Right hindlimb (tissue), 1 donor: ENCODE data around the gene RNASET2.
A peak's percentile ranks its signal among the peaks of the same experiment; 100 is the strongest.
"Not testable (repeated sequence)": the region's sequence is repeated elsewhere in the genome, so short reads cannot be mapped to it uniquely, and the experiment has no call there.

Experiments used
- DNase-seq: peaks from one replicate; pipeline ENCODE4 v3.0.0-alpha.2; 2018

The RNASET2 gene

GRCh38 chr6:166925141-166925996 is 31.0 kb downstream of the RNASET2 start:
- no peak for DNase-seq

DNA sequence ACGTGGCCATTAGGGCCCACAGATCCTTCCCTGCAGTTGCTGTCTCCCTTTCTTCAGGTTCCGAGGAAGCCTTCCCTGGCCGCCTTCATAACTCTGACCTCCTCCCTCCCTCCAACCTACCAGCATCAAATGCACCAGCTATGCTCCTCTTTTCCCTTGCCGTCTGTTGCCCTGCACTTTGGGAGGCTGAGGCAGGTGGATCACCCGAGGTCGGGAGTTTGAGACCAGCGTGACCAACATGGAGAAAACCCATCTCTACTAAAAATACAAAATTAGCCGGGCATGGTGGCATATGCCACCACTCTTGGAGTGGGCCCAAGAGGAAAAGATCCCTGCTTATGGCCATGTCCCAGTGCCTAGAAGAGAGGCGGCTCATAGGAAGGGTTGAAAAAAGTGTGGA is 31.8 kb downstream of the RNASET2 start:
- no peak for DNase-seq

DNA sequence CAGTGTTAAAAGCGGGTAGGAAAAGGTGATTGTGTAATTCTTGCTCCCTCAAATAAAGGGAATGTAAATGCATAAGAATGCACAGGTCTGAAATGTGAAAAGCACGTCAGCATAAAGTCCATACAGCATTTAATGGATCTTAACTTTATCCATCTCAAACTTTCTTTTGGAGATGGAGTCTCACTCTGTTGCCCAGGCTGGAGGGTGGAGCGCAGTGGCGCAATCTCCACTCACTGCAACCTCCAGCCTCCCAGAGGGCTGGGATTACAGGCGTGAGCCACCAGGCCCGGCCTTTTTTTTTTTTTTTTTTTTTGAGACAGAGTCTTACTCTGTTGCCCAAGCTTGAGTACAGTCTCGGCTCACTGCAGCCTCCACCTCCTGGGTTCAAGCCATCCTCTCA is 33.4 kb downstream of the RNASET2 start:
- no peak for DNase-seq

- DNase-seq: no peak
Observed at GRCh38 chr6:166921570-166921969, 34.8 kb downstream of the RNASET2 start.

DNA sequence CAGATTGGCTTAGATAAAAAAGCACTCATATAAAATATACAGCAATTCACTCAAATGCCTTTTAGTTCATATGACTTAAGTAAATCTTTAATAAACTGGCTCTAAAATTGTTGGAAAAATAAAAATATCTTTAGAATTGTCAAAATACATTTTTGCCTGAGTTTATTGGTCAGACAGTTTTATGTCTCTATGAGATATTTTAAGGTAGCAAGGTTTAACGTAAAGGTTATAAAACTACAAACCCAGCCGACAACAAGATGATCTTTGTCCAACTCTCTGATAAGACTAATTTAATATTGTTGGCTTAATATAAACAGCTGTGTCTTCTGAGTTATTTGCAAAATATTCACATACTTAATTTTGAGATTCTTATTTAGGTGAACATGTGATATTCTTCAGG is 39.5 kb downstream of the RNASET2 start:
- DNase-seq: no peak

GRCh38 chr6:166915484-166915883 is 40.9 kb downstream of the RNASET2 start:
- not testable (repeated sequence) for DNase-seq

DNA sequence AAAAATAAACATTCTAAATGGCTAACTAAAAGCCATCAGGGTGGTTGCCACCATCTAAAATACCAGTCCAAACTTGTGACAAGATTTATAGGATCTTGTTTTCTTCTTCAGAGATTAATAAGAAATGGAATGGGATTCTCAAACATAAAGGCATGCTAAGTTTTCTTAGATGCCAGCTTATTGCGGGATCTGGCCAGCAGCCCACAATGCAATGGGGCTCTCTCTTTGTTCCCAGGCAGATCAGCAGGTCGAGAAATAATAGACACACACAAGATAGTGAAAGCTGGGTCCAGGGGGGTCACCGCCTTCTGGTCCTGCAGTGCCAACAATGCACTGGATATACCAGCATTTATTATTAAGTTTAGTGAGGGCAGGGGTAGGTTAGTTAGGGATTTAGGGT is 41.4 kb downstream of the RNASET2 start:
- DNase-seq: not testable (repeated sequence)

GRCh38 chr6:166911248-166911677 is 45.1 kb downstream of the RNASET2 start:
- DNase-seq: no peak

DNA sequence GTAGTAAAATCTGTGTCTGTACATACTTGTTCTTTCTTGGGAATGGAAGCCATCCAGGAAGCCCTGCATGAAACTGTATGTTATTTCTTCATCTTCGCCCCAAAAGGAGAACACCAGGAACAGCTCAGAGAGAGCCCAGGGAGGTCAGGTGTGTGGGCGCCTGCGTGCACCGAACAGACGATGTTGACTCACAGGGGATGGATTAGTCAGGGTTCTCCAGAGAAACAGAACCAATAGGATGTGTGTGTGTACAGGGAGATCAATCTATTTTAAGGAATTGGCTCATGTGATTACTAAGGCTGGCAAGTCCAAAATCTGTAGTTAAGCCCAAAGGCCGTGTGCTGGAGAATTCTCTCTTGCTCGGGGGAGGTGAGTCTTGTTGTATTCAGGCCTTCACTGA is 45.7 kb downstream of the RNASET2 start:
- DNase-seq: no peak

GRCh38 chr6:166908811-166909210 is 47.5 kb downstream of the RNASET2 start:
- no peak for DNase-seq

DNA sequence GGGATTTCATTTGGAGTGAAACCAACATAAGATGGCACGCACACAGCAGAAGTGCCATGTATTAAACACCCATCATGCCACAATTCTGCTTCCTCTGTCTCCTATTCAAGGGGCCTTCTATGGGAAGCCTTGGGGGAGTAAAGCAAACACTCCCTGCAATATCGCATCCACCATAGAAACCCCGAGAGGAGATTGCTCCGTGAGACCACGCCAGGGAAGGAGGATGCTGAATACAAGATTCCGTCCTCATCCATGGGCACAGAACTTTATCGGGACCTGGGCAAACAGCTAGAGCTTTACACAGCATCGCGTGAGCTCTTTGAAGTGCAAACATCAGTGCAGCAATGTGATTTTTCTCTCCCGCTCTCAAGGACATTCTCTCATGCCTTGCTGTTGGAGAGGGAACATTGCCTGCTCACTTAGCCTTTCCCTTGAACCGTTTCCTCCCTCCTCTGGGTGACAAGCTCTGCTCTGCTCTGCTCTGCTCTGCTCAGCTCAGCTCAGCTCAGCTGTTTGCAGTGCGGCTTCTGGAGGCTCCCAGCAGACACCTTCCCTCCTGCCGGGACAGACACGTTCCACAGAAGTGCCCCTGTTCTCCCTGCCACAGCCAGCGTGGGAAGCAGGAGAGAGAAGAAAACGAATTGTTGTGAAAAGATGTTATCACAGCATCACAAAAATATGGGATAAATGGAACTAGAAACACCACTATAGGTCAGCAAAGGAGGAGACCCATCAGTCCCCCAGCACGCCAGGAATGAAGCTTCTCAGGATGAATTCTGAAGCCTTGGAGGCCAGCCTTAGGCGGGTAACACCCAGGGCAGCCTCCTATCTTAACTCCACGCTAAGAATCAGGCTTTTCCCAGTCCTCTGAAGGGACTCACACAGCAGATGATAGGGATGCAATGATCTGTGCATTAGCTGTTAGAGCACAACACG is 48.2 kb downstream of the RNASET2 start:
- DNase-seq: no peak

GRCh38 chr6:166907373-166907841 is 48.9 kb downstream of the RNASET2 start:
- DNase-seq: no peak

DNA sequence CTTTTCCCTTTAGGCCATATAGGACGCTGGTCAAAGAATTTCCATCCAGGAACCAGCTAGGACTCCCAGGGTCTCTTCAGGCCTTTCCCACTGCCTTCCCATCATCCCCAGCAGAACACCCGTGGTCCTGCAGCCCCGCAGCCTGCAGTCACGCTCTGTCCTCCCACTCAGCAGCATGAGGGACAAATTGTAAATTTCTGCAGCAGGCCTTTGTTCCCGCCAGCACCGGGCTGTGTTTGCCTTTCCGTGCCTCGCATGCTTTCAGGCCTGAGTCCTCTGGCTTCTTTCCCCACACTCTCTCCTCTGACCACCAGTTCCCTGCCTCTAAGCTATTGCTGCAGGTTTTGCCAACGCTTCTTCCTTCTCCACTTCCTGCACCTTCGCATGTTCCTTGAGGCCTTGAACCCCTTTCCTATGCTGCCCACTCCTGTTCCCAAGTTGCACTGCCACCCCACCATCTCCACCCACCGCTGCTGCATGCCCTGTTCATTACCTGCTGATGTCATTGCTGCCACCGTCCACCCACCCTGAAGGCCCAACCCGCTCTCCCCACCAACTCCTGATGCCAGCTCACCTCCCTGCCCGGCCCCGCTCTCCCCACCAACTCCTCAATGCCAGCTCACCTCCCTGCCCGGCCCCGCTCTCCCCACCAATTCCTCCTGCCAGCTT is 49.8 kb downstream of the RNASET2 start:
- DNase-seq: no peak

GRCh38 chr6:166905505-166906134 is 50.7 kb downstream of the RNASET2 start:
- no peak for DNase-seq

GRCh38 chr6:166905013-166905412 is 51.3 kb downstream of the RNASET2 start:
- DNase-seq: no peak

DNA sequence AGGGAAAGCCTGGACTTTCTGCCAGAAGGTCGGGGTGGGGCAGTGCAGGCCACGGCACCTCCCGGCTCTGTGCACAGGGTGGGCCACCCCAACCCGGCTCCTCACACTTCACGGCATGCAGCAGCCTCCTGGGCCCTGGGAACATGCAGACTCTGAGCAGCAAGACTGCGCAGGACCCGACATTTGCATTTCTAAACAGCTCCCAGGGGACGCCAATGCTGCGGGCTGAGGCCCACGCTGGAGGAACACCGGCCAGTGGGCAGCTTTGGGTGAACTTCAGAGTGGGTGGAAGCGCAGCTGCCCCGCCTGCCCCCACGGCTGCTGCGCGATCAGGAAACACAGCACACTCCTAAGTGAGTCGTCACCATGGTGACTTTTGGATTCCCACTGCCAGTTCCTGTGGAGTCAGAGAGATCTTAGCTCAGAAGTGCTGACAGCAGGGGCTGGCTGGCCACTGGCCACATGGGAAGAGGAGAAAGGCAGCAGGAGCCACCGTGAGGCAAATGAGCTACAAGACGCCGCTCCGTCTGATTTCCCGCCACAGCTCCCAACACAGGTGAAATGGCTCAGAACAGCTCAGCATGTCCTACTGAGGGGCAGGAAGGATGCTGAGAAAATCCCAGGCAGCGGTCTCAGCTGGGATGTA is 52.1 kb downstream of the RNASET2 start:
- peak; percentile 44 for DNase-seq

DNA sequence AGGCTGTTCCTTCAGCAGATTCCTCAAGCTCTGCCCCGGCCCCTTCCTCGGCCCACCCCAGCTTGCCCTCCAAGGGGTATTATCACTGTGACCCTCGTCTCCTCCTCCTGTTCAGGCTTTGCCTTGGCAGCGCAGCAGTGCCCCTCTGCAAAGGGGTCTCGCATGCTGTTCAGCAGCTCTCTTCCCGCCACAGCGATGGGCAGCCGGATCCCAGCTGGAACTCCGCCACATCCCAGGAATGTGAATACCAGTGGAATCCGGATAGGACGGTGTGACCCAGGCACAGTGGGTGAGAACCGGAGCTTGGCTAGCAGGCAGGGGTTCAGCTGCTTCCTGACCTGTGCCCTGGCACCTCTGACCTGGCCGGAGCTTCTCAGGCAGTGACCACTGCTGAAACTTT is 52.9 kb downstream of the RNASET2 start:
- DNase-seq: no peak

- no peak for DNase-seq
Observed at GRCh38 chr6:166903027-166903426, 53.3 kb downstream of the RNASET2 start.

- DNase-seq: no peak
Observed at GRCh38 chr6:166902211-166902755, 54.1 kb downstream of the RNASET2 start.

GRCh38 chr6:166901626-166902025 is 54.7 kb downstream of the RNASET2 start:
- DNase-seq: no peak

- no peak for DNase-seq
Observed at GRCh38 chr6:166900956-166901607, 55.3 kb downstream of the RNASET2 start.
